GM12872 (cell line): ENCODE results near the gene NOL7.
A peak's percentile ranks its signal among the peaks of the same experiment; 100 is the strongest.

ENCODE experiments used
- CTCF ChIP-seq: IDR thresholded peaks from 3 replicates; pipeline ENCODE4 v1.5.1; 2011; ENCODE audit warnings: low read depth, mild to moderate bottlenecking, low read length, moderate library complexity; ENCODE audit not compliant: insufficient read depth

The NOL7 gene

GRCh38 chr6:13615792-13616120 is 621 bp downstream of the NOL7 start:
- no peak for TF ChIP-seq CTCF

GRCh38 chr6:13617066-13617465 is 1.9 kb downstream of the NOL7 start:
- no peak for TF ChIP-seq CTCF

GRCh38 chr6:13624871-13625288 is 9.7 kb downstream of the NOL7 start:
- TF ChIP-seq CTCF = peak; percentile 75

GRCh38 chr6:13629459-13630116 is 14.5 kb downstream of the NOL7 start:
- no peak for TF ChIP-seq CTCF

- TF ChIP-seq CTCF = no peak
Measured at GRCh38 chr6:13630499-13630898, 15.4 kb downstream of the NOL7 start.

- TF ChIP-seq CTCF = no peak
Measured at GRCh38 chr6:13633343-13633742, 18.2 kb downstream of the NOL7 start.

GRCh38 chr6:13635948-13636658 is 21.0 kb downstream of the NOL7 start:
- TF ChIP-seq CTCF = no peak
